KMS-11 (cell line): Measurements from ENCODE around the gene MAP3K2.

Source experiments
- H2AFZ ChIP-seq: fragments of 200-600 bp; sonication (generic); 2 replicates; pipeline ENCODE4 v1.6.1; 2016; ENCODE audit warnings: antibody characterized with exemption, mixed run types, low read depth
- H3K27ac ChIP-seq: fragments of 200-600 bp; sonication (generic); 2 replicates; pipeline ENCODE4 v1.6.1; 2016; ENCODE audit warnings: mild to moderate bottlenecking, mixed run types
- H3K27me3 ChIP-seq: fragments of 200-600 bp; sonication (generic); 2 replicates; pipeline ENCODE4 v1.6.1; 2017; ENCODE audit warnings: mild to moderate bottlenecking, low read depth, mixed run types, moderate library complexity; ENCODE audit not compliant: insufficient read depth
- H3K36me3 ChIP-seq: fragments of 200-600 bp; sonication (generic); 2 replicates; pipeline ENCODE4 v1.6.1; 2017; ENCODE audit warnings: mild to moderate bottlenecking, mixed run types; ENCODE audit not compliant: insufficient read depth
- H3K4me1 ChIP-seq: fragments of 200-600 bp; sonication (generic); 2 replicates; pipeline ENCODE4 v1.6.1; 2016; ENCODE audit warnings: mild to moderate bottlenecking, low read depth, mixed run types; ENCODE audit not compliant: poor library complexity, severe bottlenecking
- H3K4me2 ChIP-seq: fragments of 200-600 bp; sonication (generic); 2 replicates; pipeline ENCODE4 v1.7.0; 2016; ENCODE audit warnings: mild to moderate bottlenecking, mixed run types
- H3K4me3 ChIP-seq: fragments of 200-600 bp; sonication (generic); IDR thresholded peaks from 2 replicates; pipeline ENCODE4 v1.6.1; 2017; ENCODE audit warnings: low read depth, low read length, mixed read lengths; ENCODE audit not compliant: insufficient read depth
- H3K79me2 ChIP-seq: fragments of 200-600 bp; sonication (generic); 2 replicates; pipeline ENCODE4 v1.6.1; 2016; ENCODE audit warnings: low read depth, mixed run types; ENCODE audit not compliant: insufficient read depth
- H3K9ac ChIP-seq: fragments of 200-600 bp; sonication (generic); 2 replicates; pipeline ENCODE4 v1.6.1; 2016; ENCODE audit warnings: mild to moderate bottlenecking, mixed run types
- H4K20me1 ChIP-seq: fragments of 200-600 bp; sonication (generic); 2 replicates; pipeline ENCODE4 v1.6.1; 2016; ENCODE audit warnings: mild to moderate bottlenecking, mixed run types; ENCODE audit not compliant: insufficient read depth
- TF ChIP-seq, protein P1 (sequence below): fragments of 200-600 bp; sonication (generic); conservative IDR thresholded peaks from 2 replicates; pipeline ENCODE4 v1.6.1; 2017; ENCODE audit warnings: low read depth, mild to moderate bottlenecking, antibody characterized with exemption, low read length, moderate library complexity, mixed read lengths

Gene MAP3K2

DNA sequence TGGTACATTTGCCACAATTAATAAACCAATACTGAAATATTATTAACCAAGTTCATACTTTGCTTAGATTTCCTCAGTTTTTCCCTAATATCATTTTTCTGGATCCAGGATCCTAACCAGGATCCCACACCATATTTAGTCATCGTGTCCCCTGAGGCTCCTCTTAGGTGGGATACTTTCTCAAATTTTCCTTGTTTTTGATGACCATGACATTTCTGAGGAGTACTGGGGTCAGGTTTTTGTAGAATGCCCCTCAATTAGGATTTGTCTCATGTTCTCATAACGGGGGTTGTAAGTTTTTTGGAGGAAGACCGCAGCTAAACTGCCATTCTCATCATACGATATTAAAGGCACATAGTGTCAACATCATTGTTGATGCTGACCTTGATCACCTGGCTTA lies 78.3 kb downstream of the MAP3K2 start:
- H3K36me3 ChIP-seq, result peaks cover 3% of the 10 kb centered on the region; the same call in 1 of the 2 replicates
- no peak overlapping the region for H3K4me3 ChIP-seq

DNA sequence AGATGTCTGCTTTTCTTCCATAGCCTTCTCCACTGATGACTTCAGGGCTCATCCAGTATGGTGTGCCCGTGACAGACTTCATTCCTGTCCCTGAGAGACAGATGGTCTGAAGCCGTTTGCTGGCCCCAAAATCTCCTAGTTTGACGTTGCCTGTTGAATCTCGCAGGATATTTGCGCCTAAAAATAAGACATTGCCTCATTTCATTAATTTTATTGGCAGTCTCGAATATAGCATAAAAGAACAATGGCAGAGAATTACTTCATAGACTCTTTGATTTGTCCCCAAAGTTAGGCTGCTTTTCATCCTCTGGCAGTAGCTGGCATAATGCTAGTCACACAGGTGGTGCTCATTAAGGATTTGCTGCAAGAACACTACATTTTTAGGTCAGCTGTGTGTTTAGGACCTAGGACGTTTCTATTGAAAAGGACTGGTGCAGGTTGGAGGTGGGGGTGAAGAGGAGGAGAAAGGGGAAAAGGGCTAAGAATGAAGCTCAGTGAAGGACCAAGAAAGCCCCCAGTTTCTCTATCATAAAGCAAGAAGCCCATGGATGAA lies 79.1 kb downstream of the MAP3K2 start:
- Histone ChIP-seq H3K4me3 (no peak overlapping the region), H3K27ac (no peak overlapping the region), H3K79me2 (no peaks in the 10 kb centered on the region), H3K4me1 (no peaks in the 10 kb centered on the region), H3K9ac (no peak overlapping the region), H2AFZ (no peak overlapping the region), H3K27me3 (no peaks in the 10 kb centered on the region), H4K20me1 (no peaks in the 10 kb centered on the region), H3K4me2 (no peak overlapping the region), H3K36me3 (peaks cover 3% of the 10 kb centered on the region; the same call in 1 of the 2 replicates)
- TF ChIP-seq, protein P1, sequence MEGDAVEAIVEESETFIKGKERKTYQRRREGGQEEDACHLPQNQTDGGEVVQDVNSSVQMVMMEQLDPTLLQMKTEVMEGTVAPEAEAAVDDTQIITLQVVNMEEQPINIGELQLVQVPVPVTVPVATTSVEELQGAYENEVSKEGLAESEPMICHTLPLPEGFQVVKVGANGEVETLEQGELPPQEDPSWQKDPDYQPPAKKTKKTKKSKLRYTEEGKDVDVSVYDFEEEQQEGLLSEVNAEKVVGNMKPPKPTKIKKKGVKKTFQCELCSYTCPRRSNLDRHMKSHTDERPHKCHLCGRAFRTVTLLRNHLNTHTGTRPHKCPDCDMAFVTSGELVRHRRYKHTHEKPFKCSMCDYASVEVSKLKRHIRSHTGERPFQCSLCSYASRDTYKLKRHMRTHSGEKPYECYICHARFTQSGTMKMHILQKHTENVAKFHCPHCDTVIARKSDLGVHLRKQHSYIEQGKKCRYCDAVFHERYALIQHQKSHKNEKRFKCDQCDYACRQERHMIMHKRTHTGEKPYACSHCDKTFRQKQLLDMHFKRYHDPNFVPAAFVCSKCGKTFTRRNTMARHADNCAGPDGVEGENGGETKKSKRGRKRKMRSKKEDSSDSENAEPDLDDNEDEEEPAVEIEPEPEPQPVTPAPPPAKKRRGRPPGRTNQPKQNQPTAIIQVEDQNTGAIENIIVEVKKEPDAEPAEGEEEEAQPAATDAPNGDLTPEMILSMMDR, result no peak

More for the DNA sequence above, 78.3 kb downstream of the MAP3K2 start:
- H4K20me1 ChIP-seq, result no peaks in the 10 kb centered on the region
- no peak overlapping the region for H3K4me2 ChIP-seq
- H2AFZ ChIP-seq, result no peak overlapping the region
- H3K9ac ChIP-seq, result no peak overlapping the region
- no peak overlapping the region for H3K27ac ChIP-seq
- TF ChIP-seq, protein P1, result no peak
- H3K79me2 ChIP-seq, result no peaks in the 10 kb centered on the region
- no peaks in the 10 kb centered on the region for H3K4me1 ChIP-seq
- no peaks in the 10 kb centered on the region for H3K27me3 ChIP-seq

DNA sequence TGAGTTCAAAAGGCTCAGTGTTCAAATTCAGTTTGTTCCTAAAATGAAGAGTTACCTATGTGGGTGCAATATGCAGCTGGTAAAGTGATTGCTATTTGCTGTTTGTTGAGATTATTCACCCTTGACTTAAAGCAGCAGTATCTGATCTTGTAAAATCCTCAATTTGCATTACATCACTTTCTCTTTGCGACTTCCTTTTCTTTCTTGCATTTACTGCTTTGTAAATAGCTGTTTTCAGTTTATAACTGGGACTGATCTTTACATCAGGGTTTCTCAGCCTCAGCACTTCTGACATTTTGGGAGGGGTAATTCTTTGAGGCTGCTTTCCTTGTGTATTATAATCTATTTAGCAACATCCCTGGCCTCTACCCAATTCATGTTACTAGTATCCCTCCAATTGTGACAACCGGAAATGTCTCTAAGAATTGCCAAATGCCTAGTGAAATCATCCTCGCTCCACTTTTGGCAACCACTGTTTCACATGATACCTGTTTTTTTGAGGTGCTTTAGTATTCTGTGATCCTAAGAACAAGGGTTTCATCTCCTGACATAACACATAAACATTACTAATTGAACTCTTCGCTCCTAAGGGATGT lies 81.7 kb downstream of the MAP3K2 start:
- Histone ChIP-seq H3K36me3 (no peaks in the 10 kb centered on the region), H3K79me2 (no peaks in the 10 kb centered on the region), H4K20me1 (no peaks in the 10 kb centered on the region), H3K4me2 (no peak overlapping the region), H3K9ac (no peak overlapping the region), H3K27ac (no peak overlapping the region), H2AFZ (no peak overlapping the region), H3K4me3 (no peak overlapping the region), H3K27me3 (no peaks in the 10 kb centered on the region), H3K4me1 (no peaks in the 10 kb centered on the region)
- TF ChIP-seq, protein P1, result no peak

DNA sequence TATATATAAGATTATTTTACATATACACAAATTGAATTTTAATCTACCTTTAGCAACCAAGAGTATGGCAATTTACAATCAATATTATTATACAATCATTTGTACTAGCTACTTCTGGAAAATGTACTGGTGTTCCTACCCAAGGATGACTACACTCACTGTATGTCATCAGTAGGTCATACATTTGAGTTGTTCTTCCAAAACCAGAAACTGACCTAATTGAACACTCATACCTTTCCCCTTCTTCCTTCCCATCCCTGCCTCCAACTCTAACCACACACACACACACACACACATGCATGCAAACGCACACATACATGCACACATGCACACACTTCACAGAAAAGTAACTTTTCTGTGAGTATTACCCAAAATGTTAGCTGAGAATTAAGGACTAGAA lies 85.6 kb downstream of the MAP3K2 start:
- Histone ChIP-seq H4K20me1 (no peaks in the 10 kb centered on the region), H3K27me3 (no peaks in the 10 kb centered on the region), H3K27ac (no peak overlapping the region), H3K4me2 (no peak overlapping the region), H3K9ac (no peak overlapping the region), H3K79me2 (no peaks in the 10 kb centered on the region), H3K4me1 (no peaks in the 10 kb centered on the region), H3K4me3 (no peak overlapping the region), H2AFZ (no peak overlapping the region), H3K36me3 (no peaks in the 10 kb centered on the region)
- TF ChIP-seq, protein P1, result no peak
